K562 (cell line): ENCODE results near the gene TMEM135. TPM values are rescaled to one million over a fixed set of nuclear protein-coding genes. Genes with fewer than 3 reads are reported as not detected.

ENCODE experiments used
- ATAC-seq: fragments of 200-7000 bp; cut with Tn5 transposase; 3 replicates; pipeline ENCODE4 v1.9.1; 2020; ENCODE audit warnings: moderate library complexity
- BruUV-seq: library from RNA; stranded (reverse); fragments of 400-500 nt; replicated peaks from 2 replicates; lab custom pipeline; 2021; lab: Mats Ljungman, UMichigan
- CTCF ChIA-PET: fragments of 300-600 bp; formaldehyde crosslinking; extraction: SDS; loops from one replicate; lab custom pipeline; 2021; ENCODE audit warnings: low intra/inter-chr PET ratio; lab: Yijun Ruan, JAX
- POLR2A ChIA-PET: fragments of 300-600, 350-650 bp; sonication (Branson Sonifier 250); formaldehyde crosslinking; extraction: SDS; loops from one replicate; lab custom pipeline; 2021; ENCODE audit warnings: antibody characterized with exemption, inconsistent platforms; lab: Yijun Ruan, JAX
- DNase-seq, 4 experiments: peaks; one replicate each; pipeline versions ENCODE4 v3.0.0 to v3.0.0-alpha.2; 2011 to 2018; ENCODE audit warnings: low spot score in 3 of 4, mixed read lengths in 3 of 4; ENCODE audit errors: extremely low read depth in 1 of 4
- FAIRE-seq: peaks from 2 replicates; lab custom pipeline; 2011; peaks lifted over from hg19 to GRCh38; lab: Jason Lieb, UNC
- H2AFZ ChIP-seq: 2 replicates; pipeline ENCODE4 v1.6.0; 2011; ENCODE audit warnings: low read depth, low read length, control low read depth, inconsistent platforms
- H3K27ac ChIP-seq: fragments of 200-600 bp; 3 replicates; pipeline ENCODE4 v1.8.0; 2011; ENCODE audit warnings: low read depth, mild to moderate bottlenecking, control low read depth, inconsistent platforms, low read length, moderate library complexity, mixed read lengths; ENCODE audit errors: extremely low read depth
- H3K27me3 ChIP-seq, 2 experiments: fragments of 300-600 bp in 1 of 2; 2 replicates in 1 of 2; 3 replicates in 1 of 2; pipeline versions ENCODE4 v1.6.0 to v1.8.0; 2011; ENCODE audit warnings: inconsistent platforms in 2 of 2, low read length in 2 of 2, mild to moderate bottlenecking in 1 of 2, mixed read lengths in 1 of 2, moderate library complexity in 1 of 2; ENCODE audit not compliant: control insufficient read depth in 2 of 2, insufficient read depth in 2 of 2
- H3K36me3 ChIP-seq: fragments of 300-600 bp; 3 replicates; pipeline ENCODE4 v1.8.0; 2011; ENCODE audit warnings: mild to moderate bottlenecking, low read length, inconsistent platforms; ENCODE audit not compliant: control insufficient read depth, insufficient read depth
- H3K4me1 ChIP-seq, 2 experiments: fragments of 200-600 bp in 1 of 2; replicated peaks in 1 of 2; 2 replicates in 1 of 2; 3 replicates in 1 of 2; pipeline versions ENCODE4 v1.5.1 to v1.8.0; 2011; ENCODE audit warnings: inconsistent platforms in 2 of 2, low read length in 2 of 2, mild to moderate bottlenecking in 1 of 2, mixed read lengths in 1 of 2, moderate library complexity in 1 of 2; ENCODE audit not compliant: control insufficient read depth in 2 of 2, insufficient read depth in 2 of 2
- H3K4me2 ChIP-seq: 2 replicates; pipeline ENCODE4 v1.6.1; 2011; ENCODE audit warnings: low read length, control low read depth, inconsistent platforms, mixed read lengths; ENCODE audit not compliant: insufficient read depth
- H3K4me3 ChIP-seq: fragments of 200-600 bp; sonication (generic), shearing (Covaris generic); 2 replicates; pipeline ENCODE4 v1.5.1; 2016; ENCODE audit warnings: control low read depth, inconsistent platforms
- H3K79me2 ChIP-seq: fragments of 200-600 bp; 3 replicates; pipeline ENCODE4 v1.8.0; 2011; ENCODE audit warnings: low read length, inconsistent platforms; ENCODE audit not compliant: control insufficient read depth, insufficient read depth
- H3K9ac ChIP-seq, 2 experiments: 2 replicates each; pipeline versions ENCODE4 v1.6.0 to v1.6.1; 2011; ENCODE audit warnings: low read depth in 2 of 2, low read length in 2 of 2, control low read depth in 1 of 2, inconsistent platforms in 1 of 2, mild to moderate bottlenecking in 1 of 2, mixed read lengths in 1 of 2; ENCODE audit not compliant: insufficient read depth in 1 of 2
- H3K9me1 ChIP-seq: one replicate; pipeline ENCODE4 v1.6.0; 2011; ENCODE audit warnings: inconsistent platforms, mild to moderate bottlenecking, low read length, moderate library complexity; ENCODE audit not compliant: control insufficient read depth, insufficient read depth
- H3K9me3 ChIP-seq: replicated peaks from 2 replicates; pipeline ENCODE4 v1.5.1; 2011; ENCODE audit warnings: low read depth, low read length, inconsistent platforms; ENCODE audit not compliant: control insufficient read depth, insufficient read depth
- H4K20me1 ChIP-seq: replicated peaks from 2 replicates; pipeline ENCODE4 v1.6.1; 2011; ENCODE audit warnings: low read length, inconsistent platforms, mixed read lengths; ENCODE audit not compliant: control insufficient read depth, insufficient read depth
- ATF7 ChIP-seq: fragments of 450-650 bp; IDR thresholded peaks from 2 replicates; pipeline ENCODE4 v1.7.1; 2014; ENCODE audit warnings: mild to moderate bottlenecking, moderate library complexity
- KDM1A ChIP-seq, 2 experiments: fragments of 450-650 bp; IDR thresholded peaks; 2 replicates each; pipeline ENCODE4 v1.6.1; 2016; ENCODE audit warnings: mild to moderate bottlenecking in 2 of 2
- KLF1 ChIP-seq: fragments of 450-650 bp; IDR thresholded peaks from 2 replicates; pipeline ENCODE4 v1.6.1; 2016; ENCODE audit warnings: missing genetic modification characterization, missing compliant biosample characterization
- SIN3A ChIP-seq, 2 experiments: fragments of 150-350 bp in 1 of 2; IDR thresholded peaks; 2 replicates each; pipeline ENCODE4 v1.6.1; 2011 to 2016; ENCODE audit warnings: borderline replicate concordance in 2 of 2, low read depth in 2 of 2, low read length in 2 of 2, mild to moderate bottlenecking in 2 of 2, moderate library complexity in 2 of 2; ENCODE audit not compliant: control insufficient read depth in 1 of 2
- TSC22D4 ChIP-seq: fragments of 450-650 bp; IDR thresholded peaks from 2 replicates; pipeline ENCODE4 v1.6.1; 2016; ENCODE audit warnings: missing genetic modification characterization, missing biosample characterization, control low read depth
- ZNF12 ChIP-seq: sonication (generic); formaldehyde crosslinking; IDR thresholded peaks from 2 replicates; pipeline ENCODE4 v1.4.0; 2020; ENCODE audit warnings: mild to moderate bottlenecking, missing genetic modification reagents
- ZNF311 ChIP-seq: fragments of 250-450 bp; sonication (Bioruptor Pico); IDR thresholded peaks from 2 replicates; pipeline ENCODE4 v1.4.0; 2020; ENCODE audit warnings: mild to moderate bottlenecking, moderate library complexity
- ZNF384 ChIP-seq: IDR thresholded peaks from 2 replicates; pipeline ENCODE4 v1.6.1; 2012; ENCODE audit warnings: low read depth, low read length, improper control_type of control experiment
- ZNF668 ChIP-seq: fragments of 250-450 bp; sonication (Bioruptor Pico); IDR thresholded peaks from 2 replicates; pipeline ENCODE4 v1.8.0; 2022; ENCODE audit warnings: mild to moderate bottlenecking, inconsistent platforms
- ZNF780A ChIP-seq: fragments of 250-450 bp; sonication (Bioruptor Pico); IDR thresholded peaks from 2 replicates; pipeline ENCODE4 v1.5.0; 2021; ENCODE audit warnings: mild to moderate bottlenecking
- ZSCAN32 ChIP-seq: fragments of 450-650 bp; formaldehyde crosslinking; IDR thresholded peaks from 2 replicates; pipeline ENCODE4 v1.4.0; 2020; ENCODE audit warnings: mild to moderate bottlenecking, moderate library complexity
- WGBS: fragments of 100-300 bp; shearing (Covaris generic); methylation state at CpG from one replicate; pipeline ENCODE4 v1.1.6; 2016; ENCODE audit warnings: low coverage, mixed read lengths; ENCODE audit not compliant: insufficient coverage; ENCODE audit errors: missing lambda C conversion rate; 5-methylcytosine and 5-hydroxymethylcytosine counted together
- in situ Hi-C: fragments of 300-500 bp; cut with MboI; formaldehyde crosslinking; loops from 4 replicates; pipeline ENCODE4 v1.15.0; 2018; ENCODE audit warnings: inconsistent platforms, mixed read lengths
- intact Hi-C: fragments of 100-400 bp; cut with micrococcal nuclease; formaldehyde crosslinking; loops from 2 replicates; pipeline ENCODE4 v1.14.2; 2022
- polyA plus RNA-seq, 8 experiments: library from polyadenylated mRNA; depleted of rRNA in 4 of 8; stranded (reverse) in 5 of 8; unstranded in 3 of 8; fragments of >200 nt; fragmentation: Nextera tagmentation in 2 of 8; fragmentation: Illumina TruSeq in 1 of 8; extraction: Ambion mirVana in 2 of 8; extraction: Trizol in 1 of 8; gene quantifications; 2 replicates each; pipeline versions ENCODE4 v1.2.1 to v1.2.3, GENCODE V29; 2011 to 2014; ENCODE audit warnings: inconsistent platforms in 1 of 8, missing spikeins in 1 of 8
- total RNA-seq, 7 experiments: library from RNA; depleted of rRNA in 6 of 7; stranded (reverse); fragments of >200 nt in 6 of 7; fragmentation: Illumina TruSeq in 2 of 7; extraction: Trizol in 2 of 7; gene quantifications; 2 replicates each; pipeline versions ENCODE4 v1.2.1 to v1.2.3, GENCODE V29; 2011 to 2021; ENCODE audit warnings: low replicate concordance in 1 of 7
- TF ChIP-seq, protein P1 (sequence below): fragments of 250-450 bp; sonication (Bioruptor Pico); IDR thresholded peaks from 2 replicates; pipeline ENCODE4 v1.4.0; 2020; ENCODE audit warnings: mild to moderate bottlenecking, moderate library complexity, borderline replicate concordance
- TF ChIP-seq, protein P2 (sequence below): fragments of 450-650 bp; formaldehyde crosslinking; IDR thresholded peaks from 2 replicates; pipeline ENCODE4 v1.4.0; 2020; ENCODE audit warnings: mild to moderate bottlenecking, moderate library complexity
- TF ChIP-seq, protein P3 (sequence below): fragments of 250-450 bp; sonication (Bioruptor Pico); IDR thresholded peaks from 2 replicates; pipeline ENCODE4 v1.8.0; 2022; ENCODE audit warnings: inconsistent platforms

TMEM135 gene
- total and polyA plus RNA-seq, 9 of the 15 experiments (the other 6 are each of a cell fraction or from before 2014, with no cell fraction given) = 17.3 to 53.6 (median 24.9) TPM

DNA sequence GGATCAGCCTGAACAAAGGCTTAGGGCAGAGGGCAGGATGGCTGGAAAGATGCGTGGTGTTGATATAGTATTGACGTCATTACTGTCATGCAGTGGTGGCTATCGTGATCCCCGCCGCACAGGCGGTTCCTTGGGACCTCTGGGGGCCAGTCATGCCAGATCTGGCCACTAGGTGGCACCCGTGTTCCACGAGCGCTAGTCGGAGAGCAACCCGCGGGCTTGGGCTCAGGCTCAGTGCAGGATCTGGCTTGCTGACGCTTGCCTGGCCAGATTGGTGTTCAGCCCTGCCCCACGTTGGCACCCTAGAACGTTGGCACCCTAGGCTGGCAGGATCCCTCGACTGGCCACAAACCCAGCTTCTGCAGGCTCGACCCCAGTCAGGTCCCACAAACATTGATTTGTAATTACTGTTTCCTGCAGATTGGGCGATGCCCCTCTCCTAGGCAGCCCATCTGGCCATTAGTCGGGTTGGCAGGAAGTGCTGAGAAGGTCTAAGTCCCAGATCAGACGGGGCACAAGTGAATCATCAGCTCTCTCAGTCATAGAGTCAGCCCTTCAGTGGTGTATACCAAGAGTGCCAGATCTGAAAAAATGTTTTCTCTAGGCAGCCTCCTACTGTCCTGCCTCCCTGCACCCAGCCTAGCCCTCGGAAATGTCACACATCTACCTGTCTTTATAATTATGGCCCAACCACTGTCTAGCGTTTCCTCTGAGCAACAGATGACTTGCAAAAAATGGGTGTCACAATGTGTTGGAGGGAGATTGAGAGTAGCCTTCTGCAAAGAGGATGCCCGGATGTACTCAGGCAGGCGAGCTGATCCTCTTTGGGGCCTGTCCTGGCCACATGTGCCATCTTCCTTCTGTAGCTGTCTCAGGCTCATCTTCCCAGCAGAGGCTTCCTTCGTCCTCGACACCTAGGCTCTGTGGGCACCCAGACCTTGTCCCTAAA lies 315.3 kb downstream of the TMEM135 start:
- Histone ChIP-seq H3K27ac (no peak overlapping the region), H3K9me1 (no peaks in the 10 kb centered on the region), H3K4me3 (no peak overlapping the region), H3K79me2 (no peaks in the 10 kb centered on the region), H3K4me1 (peaks cover 3 to 4% of the 10 kb centered on the region in 2 experiments; a peak in 4 of 5 replicates), H3K9me3 (no peaks in the 10 kb centered on the region), H3K9ac (0 out of 4 replicates have a peak overlapping the region, but pooled peaks of 1 of the 2 experiments have one; percentile 53), H2AFZ (no peak overlapping the region), H4K20me1 (no peaks in the 10 kb centered on the region), H3K4me2 (no peak overlapping the region), H3K27me3 (peaks cover 2 to 8% of the 10 kb centered on the region in 2 experiments; a peak in 1 of 5 replicates), H3K36me3 (no peaks in the 10 kb centered on the region)
- in situ Hi-C loops (loop anchor here (5.0 to 10.0 kb wide), 2 partner anchors 69 to 1192 kb away; no protein-coding TSS in a partner anchor), intact Hi-C loops (loop anchor here (1.0 to 10.0 kb wide), 5 partner anchors 68 to 1192 kb away; no protein-coding TSS in a partner anchor)
- no TSS peak for BruUV-seq
- ChIA-PET CTCF (interaction anchor here (0.7 to 1.8 kb wide), 3 partner anchors 67 to 1199 kb away, joined by 4 to 14 read pairs (median 4); no protein-coding TSS in a partner anchor), POLR2A (interaction anchor here (0.6 to 0.9 kb wide), 2 partner anchors 68 to 260 kb away, joined by 3 read pairs; no protein-coding TSS in a partner anchor)
- ATAC-seq = peak; percentile 98
- 4% methylated on average over 26 of the region's 26 CpGs for WGBS
- peak; percentile 85 for FAIRE-seq
- peak; percentile 82 to 90 (median 86) for DNase-seq
- TF ChIP-seq KDM1A (IDR thresholded peaks at IDR 0.05) = no peak
- TF ChIP-seq ZNF384 = no peak
- no peak for TF ChIP-seq ZNF12
- TF ChIP-seq ZNF311 (CRISPR knock-in tag) = no peak
- TF ChIP-seq, protein P1, sequence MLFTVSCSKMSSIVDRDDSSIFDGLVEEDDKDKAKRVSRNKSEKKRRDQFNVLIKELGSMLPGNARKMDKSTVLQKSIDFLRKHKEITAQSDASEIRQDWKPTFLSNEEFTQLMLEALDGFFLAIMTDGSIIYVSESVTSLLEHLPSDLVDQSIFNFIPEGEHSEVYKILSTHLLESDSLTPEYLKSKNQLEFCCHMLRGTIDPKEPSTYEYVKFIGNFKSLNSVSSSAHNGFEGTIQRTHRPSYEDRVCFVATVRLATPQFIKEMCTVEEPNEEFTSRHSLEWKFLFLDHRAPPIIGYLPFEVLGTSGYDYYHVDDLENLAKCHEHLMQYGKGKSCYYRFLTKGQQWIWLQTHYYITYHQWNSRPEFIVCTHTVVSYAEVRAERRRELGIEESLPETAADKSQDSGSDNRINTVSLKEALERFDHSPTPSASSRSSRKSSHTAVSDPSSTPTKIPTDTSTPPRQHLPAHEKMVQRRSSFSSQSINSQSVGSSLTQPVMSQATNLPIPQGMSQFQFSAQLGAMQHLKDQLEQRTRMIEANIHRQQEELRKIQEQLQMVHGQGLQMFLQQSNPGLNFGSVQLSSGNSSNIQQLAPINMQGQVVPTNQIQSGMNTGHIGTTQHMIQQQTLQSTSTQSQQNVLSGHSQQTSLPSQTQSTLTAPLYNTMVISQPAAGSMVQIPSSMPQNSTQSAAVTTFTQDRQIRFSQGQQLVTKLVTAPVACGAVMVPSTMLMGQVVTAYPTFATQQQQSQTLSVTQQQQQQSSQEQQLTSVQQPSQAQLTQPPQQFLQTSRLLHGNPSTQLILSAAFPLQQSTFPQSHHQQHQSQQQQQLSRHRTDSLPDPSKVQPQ (CRISPR knock-in tag) = no peak
- no peak for TF ChIP-seq ZNF780A (CRISPR knock-in tag)
- TF ChIP-seq TSC22D4 (tag) = no peak
- no peak for TF ChIP-seq ZNF668 (CRISPR knock-in tag)
- TF ChIP-seq ZSCAN32 (CRISPR knock-in tag) = no peak
- no peak for TF ChIP-seq KLF1 (tag)
- TF ChIP-seq, protein P2, sequence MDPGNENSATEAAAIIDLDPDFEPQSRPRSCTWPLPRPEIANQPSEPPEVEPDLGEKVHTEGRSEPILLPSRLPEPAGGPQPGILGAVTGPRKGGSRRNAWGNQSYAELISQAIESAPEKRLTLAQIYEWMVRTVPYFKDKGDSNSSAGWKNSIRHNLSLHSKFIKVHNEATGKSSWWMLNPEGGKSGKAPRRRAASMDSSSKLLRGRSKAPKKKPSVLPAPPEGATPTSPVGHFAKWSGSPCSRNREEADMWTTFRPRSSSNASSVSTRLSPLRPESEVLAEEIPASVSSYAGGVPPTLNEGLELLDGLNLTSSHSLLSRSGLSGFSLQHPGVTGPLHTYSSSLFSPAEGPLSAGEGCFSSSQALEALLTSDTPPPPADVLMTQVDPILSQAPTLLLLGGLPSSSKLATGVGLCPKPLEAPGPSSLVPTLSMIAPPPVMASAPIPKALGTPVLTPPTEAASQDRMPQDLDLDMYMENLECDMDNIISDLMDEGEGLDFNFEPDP (CRISPR knock-in tag) = no peak
- TF ChIP-seq SIN3A (IDR thresholded peaks at IDR 0.05; ENCODE audit: borderline replicate concordance in 2 of 2, control insufficient read depth in 1 of 2, low read depth in 2 of 2, low read length in 2 of 2) = no peak
- TF ChIP-seq, protein P3, sequence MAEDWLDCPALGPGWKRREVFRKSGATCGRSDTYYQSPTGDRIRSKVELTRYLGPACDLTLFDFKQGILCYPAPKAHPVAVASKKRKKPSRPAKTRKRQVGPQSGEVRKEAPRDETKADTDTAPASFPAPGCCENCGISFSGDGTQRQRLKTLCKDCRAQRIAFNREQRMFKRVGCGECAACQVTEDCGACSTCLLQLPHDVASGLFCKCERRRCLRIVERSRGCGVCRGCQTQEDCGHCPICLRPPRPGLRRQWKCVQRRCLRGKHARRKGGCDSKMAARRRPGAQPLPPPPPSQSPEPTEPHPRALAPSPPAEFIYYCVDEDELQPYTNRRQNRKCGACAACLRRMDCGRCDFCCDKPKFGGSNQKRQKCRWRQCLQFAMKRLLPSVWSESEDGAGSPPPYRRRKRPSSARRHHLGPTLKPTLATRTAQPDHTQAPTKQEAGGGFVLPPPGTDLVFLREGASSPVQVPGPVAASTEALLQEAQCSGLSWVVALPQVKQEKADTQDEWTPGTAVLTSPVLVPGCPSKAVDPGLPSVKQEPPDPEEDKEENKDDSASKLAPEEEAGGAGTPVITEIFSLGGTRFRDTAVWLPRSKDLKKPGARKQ (CRISPR knock-in tag) = no peak
- TF ChIP-seq ATF7 = peak; percentile 91
